ENCODE data around the gene NUDT6.

NUDT6 gene

DNA sequence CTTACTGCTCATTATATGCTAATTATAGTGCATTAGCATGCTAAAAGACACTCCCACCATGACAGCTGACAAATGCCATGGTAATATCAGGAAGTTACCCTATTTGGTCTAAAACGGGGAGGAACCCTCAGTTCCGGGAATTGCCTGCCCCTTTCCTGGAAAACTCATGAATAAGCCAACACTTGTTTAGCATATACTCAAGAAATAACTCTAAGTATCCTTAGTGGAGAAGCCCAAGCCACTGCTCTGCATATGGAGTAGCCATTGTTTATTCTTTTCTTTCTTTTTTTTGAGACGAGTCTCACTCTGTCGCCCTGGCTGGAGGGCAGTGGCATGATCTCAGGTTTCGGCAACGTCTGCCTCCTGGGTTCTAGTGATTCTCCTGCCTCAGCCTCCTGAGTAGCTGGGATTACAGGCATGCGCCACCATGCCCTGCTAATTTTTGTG, 15.5 kb downstream of the NUDT6 start:
- TF ChIP-seq, protein P1, sequence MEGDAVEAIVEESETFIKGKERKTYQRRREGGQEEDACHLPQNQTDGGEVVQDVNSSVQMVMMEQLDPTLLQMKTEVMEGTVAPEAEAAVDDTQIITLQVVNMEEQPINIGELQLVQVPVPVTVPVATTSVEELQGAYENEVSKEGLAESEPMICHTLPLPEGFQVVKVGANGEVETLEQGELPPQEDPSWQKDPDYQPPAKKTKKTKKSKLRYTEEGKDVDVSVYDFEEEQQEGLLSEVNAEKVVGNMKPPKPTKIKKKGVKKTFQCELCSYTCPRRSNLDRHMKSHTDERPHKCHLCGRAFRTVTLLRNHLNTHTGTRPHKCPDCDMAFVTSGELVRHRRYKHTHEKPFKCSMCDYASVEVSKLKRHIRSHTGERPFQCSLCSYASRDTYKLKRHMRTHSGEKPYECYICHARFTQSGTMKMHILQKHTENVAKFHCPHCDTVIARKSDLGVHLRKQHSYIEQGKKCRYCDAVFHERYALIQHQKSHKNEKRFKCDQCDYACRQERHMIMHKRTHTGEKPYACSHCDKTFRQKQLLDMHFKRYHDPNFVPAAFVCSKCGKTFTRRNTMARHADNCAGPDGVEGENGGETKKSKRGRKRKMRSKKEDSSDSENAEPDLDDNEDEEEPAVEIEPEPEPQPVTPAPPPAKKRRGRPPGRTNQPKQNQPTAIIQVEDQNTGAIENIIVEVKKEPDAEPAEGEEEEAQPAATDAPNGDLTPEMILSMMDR (IDR thresholded peaks at IDR 0.05; ENCODE audit: low read depth, low read length, missing control alignments) = no peak
- DNase-seq (ENCODE audit: low read depth) = no peak

DNA sequence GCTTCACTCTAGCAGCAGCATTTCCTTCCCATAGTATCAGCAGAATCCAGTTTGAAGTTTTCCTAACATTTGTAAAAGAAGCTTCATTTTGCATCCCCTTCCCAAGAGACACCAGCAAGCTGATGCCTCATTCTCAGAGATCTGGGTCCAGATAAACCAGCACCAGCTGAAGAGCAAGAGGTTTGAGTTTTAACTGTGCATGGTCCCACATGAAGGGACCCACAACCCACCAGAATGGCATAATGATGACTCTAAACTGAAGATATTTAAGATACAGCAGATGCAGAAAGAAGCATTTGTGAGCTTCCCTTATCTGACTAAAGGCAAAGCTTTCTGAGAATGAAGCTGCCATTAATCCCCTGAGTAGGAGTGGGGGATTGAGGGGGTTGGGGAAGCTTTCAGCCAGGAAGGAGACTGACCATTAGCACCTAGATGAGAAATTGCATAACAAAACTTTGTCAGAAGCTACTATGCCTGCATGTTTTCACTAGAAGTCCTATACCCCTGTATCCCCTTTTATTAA, 18.6 kb downstream of the NUDT6 start:
- no peak overlapping the region for H3K4me3 ChIP-seq (ENCODE audit: low read depth, low read length)
- no peak for DNase-seq (ENCODE audit: low read depth)
- TF ChIP-seq, protein P1 (IDR thresholded peaks at IDR 0.05; ENCODE audit: low read depth, low read length, missing control alignments) = no peak

More for the DNA sequence above, 15.5 kb downstream of the NUDT6 start:
- no peak overlapping the region for H3K4me3 ChIP-seq (ENCODE audit: low read depth, low read length)

GRCh38 chr4:122901247-122902010, 21.0 kb downstream of the NUDT6 start:
- H3K4me3 ChIP-seq (ENCODE audit: low read depth, low read length) = no peak overlapping the region
- TF ChIP-seq, protein P1 (IDR thresholded peaks at IDR 0.05; ENCODE audit: low read depth, low read length, missing control alignments) = no peak
- DNase-seq (ENCODE audit: low read depth) = no peak

DNA sequence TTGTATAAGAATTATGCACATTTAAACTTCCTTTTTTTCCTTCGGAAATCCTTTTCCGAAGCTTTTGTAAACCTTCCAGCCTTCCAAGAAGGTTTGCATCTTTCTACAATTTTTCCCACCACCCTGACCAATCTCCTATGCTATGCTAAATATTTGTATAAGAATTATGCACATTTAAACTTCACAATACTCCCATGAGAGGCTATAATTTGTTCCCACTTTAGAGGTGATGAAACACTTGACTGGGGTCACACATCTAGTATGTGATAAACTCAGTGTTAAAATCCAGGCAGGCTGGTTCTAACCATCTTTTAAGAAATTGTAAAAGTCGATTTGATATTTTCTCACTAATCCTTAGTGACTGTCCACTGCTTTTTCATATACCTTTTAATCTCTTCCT, 22.1 kb downstream of the NUDT6 start:
- TF ChIP-seq, protein P1 (IDR thresholded peaks at IDR 0.05; ENCODE audit: low read depth, low read length, missing control alignments) = no peak
- no peak for DNase-seq (ENCODE audit: low read depth)
- no peak overlapping the region for H3K4me3 ChIP-seq (ENCODE audit: low read depth, low read length)

DNA sequence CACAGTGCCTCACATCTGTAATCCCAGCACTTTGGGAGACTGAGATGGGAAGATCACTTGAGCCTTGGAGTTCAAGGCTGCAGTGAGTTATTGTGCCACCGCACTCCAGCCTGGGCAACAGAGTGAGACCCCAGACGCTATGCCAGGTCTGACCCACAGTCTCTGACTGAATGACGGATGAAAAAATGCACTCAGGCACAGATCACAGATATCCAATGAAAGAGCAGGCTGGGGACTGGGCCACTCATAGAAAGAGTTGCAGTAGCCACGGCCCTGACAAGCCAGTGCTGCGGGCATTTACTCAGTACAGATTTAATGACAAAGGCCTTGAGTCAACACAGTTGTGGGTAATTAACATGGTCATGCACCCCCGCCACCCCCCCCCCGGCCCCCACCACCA, 22.7 kb downstream of the NUDT6 start:
- no peak overlapping the region for H3K4me3 ChIP-seq (ENCODE audit: low read depth, low read length)
- no peak for DNase-seq (ENCODE audit: low read depth)
- TF ChIP-seq, protein P1 (IDR thresholded peaks at IDR 0.05; ENCODE audit: low read depth, low read length, missing control alignments) = no peak

DNA sequence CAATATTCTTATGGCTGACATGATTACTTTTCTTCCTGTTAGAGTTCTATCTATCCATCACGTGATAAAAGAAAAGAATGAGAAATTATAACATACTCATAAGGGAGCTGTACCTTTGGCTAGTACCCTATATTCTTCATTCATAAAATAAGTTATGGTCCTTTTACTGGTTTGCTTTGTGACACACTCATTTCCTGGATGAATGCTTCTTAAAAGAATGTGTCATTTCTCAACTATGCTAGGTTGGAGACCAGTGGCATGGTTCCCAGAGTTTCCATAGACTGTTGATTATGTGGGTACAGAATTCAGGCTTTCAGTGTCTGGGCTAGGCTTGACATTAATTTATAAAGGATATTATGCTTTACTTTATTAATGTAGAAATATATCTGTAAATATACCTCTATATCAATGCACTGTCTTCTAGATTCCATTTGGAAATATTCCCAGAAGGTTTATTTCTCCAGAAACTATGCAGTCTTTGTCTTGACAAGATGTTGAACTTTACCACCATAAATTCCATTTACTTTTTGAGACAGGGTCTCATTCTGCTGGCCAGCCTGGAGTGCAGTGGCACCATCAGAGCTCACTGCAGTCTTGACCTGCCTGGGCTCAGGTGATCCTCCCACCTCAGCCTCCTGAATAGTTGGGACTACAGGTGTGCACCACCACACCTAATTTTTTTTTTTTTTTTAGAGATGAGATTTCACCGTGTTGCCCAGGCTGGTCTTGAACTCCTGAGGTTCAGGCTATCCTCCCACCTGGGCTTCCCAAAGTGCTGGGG, 23.8 kb downstream of the NUDT6 start:
- no peak for DNase-seq (ENCODE audit: low read depth)

More for the DNA sequence above, 23.8 kb downstream of the NUDT6 start:
- TF ChIP-seq, protein P1 (IDR thresholded peaks at IDR 0.05; ENCODE audit: low read depth, low read length, missing control alignments) = no peak
- H3K4me3 ChIP-seq (ENCODE audit: low read depth, low read length) = no peak overlapping the region

Data from GM12864 (cell line).